GM10266 (cell line): ENCODE measurements around the gene NFKB1.
A peak's percentile ranks its signal among the peaks of the same experiment; 100 is the strongest.

Experiments used
- DNase-seq: peaks from one replicate; pipeline ENCODE4 v3.0.0; 2012; ENCODE audit errors: extremely low spot score
- TF ChIP-seq, protein P1 (sequence below): IDR thresholded peaks from 2 replicates; pipeline ENCODE4 v1.5.1; 2012; ENCODE audit warnings: mild to moderate bottlenecking, low read depth; ENCODE audit not compliant: control insufficient read depth, insufficient read depth; ENCODE audit errors: missing control alignments

The NFKB1 gene

DNA sequence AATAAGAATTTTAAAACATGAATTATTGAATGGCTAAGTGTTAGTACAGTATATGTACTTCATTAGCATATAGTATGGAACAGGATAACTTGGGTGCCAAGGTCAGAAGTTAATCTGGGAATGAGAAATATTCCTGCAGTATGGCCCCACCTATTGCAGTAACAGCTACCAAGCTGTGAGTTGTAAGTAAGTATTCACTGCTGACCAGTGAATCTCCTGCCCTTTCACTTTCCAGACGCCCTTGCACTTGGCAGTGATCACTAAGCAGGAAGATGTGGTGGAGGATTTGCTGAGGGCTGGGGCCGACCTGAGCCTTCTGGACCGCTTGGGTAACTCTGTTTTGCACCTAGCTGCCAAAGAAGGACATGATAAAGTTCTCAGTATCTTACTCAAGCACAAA is 105.1 kb downstream of the NFKB1 start:
- DNase-seq = no peak
- TF ChIP-seq, protein P1, sequence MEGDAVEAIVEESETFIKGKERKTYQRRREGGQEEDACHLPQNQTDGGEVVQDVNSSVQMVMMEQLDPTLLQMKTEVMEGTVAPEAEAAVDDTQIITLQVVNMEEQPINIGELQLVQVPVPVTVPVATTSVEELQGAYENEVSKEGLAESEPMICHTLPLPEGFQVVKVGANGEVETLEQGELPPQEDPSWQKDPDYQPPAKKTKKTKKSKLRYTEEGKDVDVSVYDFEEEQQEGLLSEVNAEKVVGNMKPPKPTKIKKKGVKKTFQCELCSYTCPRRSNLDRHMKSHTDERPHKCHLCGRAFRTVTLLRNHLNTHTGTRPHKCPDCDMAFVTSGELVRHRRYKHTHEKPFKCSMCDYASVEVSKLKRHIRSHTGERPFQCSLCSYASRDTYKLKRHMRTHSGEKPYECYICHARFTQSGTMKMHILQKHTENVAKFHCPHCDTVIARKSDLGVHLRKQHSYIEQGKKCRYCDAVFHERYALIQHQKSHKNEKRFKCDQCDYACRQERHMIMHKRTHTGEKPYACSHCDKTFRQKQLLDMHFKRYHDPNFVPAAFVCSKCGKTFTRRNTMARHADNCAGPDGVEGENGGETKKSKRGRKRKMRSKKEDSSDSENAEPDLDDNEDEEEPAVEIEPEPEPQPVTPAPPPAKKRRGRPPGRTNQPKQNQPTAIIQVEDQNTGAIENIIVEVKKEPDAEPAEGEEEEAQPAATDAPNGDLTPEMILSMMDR = no peak

- TF ChIP-seq, protein P1 = no peak
- no peak for DNase-seq
Measured at GRCh38 chr4:102606846-102607450, 105.8 kb downstream of the NFKB1 start.

DNA sequence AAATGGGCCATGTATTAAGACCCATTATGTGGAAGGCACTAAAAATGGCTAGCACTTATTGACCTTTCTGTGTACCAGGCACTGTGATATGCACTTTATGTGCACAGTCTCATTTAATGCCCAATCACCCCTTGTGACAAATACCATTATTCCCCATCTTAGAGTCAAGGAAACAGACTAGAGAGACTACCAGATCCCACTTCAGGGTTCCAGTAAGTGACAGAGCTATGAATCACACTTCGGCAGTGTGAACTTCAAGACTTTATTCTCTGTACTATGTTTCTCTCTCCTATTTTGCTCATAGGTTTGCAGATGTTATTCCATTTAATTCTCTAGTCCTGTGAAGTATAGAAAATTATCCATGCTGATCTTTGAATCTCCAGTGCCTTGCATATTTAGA is 107.0 kb downstream of the NFKB1 start:
- TF ChIP-seq, protein P1 = no peak
- DNase-seq = no peak

- TF ChIP-seq, protein P1 = peak; percentile 44
- DNase-seq = no peak
Measured at GRCh38 chr4:102610007-102610406, 108.8 kb downstream of the NFKB1 start.

DNA sequence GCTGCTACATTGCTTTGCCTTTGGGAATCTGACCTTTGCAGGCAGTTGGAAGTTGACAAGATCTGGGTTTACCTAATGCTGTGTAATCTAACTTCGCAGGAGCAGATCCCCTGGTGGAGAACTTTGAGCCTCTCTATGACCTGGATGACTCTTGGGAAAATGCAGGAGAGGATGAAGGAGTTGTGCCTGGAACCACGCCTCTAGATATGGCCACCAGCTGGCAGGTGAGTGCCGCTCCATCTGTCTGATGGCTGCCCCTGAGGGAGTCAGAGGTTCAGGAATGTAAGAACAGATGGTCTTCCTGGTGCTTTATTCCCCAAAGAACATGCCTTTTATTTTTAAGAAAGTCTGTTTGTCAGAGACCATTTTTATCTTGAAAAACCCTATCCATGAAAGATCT is 109.3 kb downstream of the NFKB1 start:
- no peak for DNase-seq
- TF ChIP-seq, protein P1 = no peak

GRCh38 chr4:102612210-102612609 is 111.1 kb downstream of the NFKB1 start:
- DNase-seq = no peak
- TF ChIP-seq, protein P1 = no peak

DNA sequence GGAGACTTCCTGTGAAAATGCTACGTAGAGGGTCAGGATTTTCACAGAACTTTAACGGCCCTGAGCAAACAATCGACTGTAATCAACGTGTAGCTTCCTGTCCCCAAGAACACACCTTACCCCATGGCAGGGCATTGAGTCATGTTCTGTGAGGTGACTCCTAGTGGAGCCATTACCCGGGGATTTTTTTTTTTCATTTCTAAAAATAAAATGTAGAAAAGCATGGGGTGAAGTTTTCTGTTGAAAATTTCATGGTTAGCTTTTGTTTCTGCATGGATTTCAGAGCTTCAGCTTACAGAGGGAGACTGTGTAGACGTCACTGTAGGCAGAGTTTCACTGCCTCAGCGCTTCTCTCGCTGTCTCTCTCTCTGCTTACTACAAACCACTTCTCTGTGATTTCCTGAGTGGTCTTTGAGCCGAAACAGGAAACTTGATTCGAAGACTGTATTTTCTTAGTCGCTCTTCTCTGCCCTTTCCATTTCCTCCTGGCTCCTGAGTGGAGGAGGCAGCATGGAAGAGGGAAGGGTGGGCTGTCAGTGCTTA is 111.7 kb downstream of the NFKB1 start:
- DNase-seq = no peak
- TF ChIP-seq, protein P1 = no peak
